Memory B cell (primary cell): ENCODE data around the gene PALD1.
A peak's percentile ranks its signal among the peaks of the same experiment; 100 is the strongest.

ENCODE experiments used
- ATAC-seq: fragments of 150-1000 bp; cut with Tn5 transposase; 2 replicates; pipeline ENCODE4 v1.10.0; 2021; ENCODE audit warnings: low read depth, mild to moderate bottlenecking, moderate library complexity
- DNase-seq, 2 donors: peaks; one replicate each; pipeline ENCODE4 v3.0.0; 2022; ENCODE audit warnings: low spot score in 2 of 2
- H3K27ac Mint-ChIP-seq: one replicate; pipeline ENCODE4 v1.8.0; 2022; ENCODE audit warnings: mild to moderate bottlenecking, moderate library complexity, mixed read lengths
- H3K27me3 Mint-ChIP-seq: one replicate; pipeline ENCODE4 v1.8.0; 2022; ENCODE audit warnings: mixed read lengths
- H3K36me3 Mint-ChIP-seq: one replicate; pipeline ENCODE4 v1.8.0; 2022; ENCODE audit warnings: mild to moderate bottlenecking, mixed read lengths
- H3K4me1 Mint-ChIP-seq: one replicate; pipeline ENCODE4 v1.8.0; 2022; ENCODE audit warnings: mixed read lengths
- H3K4me3 Mint-ChIP-seq: one replicate; pipeline ENCODE4 v1.8.0; 2022; ENCODE audit warnings: mild to moderate bottlenecking, moderate library complexity, mixed read lengths
- H3K9me3 Mint-ChIP-seq: one replicate; pipeline ENCODE4 v1.8.0; 2022; ENCODE audit warnings: mixed read lengths

Gene PALD1

DNA sequence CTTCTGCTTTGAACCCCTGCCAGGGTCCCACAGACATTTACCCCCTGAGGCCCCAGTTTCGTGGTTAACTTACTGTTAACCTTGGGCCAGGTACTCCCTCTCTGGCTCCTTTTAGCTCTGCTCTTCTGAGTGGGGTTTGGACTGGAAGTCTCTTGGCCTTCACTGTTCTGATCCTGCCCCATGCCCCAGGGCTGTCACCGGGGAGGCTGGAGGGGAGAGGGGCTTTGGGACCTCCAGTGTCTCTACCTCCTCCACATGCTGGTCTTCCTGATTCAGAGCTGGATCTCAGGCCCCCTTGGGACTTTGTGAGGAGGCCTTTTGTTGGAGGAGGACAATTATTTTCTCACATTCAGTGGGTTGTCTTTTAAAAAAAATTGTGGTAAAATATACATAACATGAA lies 12.7 kb upstream of the PALD1 start:
- no peak for ATAC-seq
- Mint-ChIP-seq H3K27ac (no peak overlapping the region), H3K36me3 (no peaks in the 10 kb centered on the region), H3K27me3 (peaks cover 5% of the 10 kb centered on the region), H3K9me3 (no peaks in the 10 kb centered on the region), H3K4me1 (no peaks in the 10 kb centered on the region), H3K4me3 (no peak overlapping the region)
- DNase-seq, result no peak

DNA sequence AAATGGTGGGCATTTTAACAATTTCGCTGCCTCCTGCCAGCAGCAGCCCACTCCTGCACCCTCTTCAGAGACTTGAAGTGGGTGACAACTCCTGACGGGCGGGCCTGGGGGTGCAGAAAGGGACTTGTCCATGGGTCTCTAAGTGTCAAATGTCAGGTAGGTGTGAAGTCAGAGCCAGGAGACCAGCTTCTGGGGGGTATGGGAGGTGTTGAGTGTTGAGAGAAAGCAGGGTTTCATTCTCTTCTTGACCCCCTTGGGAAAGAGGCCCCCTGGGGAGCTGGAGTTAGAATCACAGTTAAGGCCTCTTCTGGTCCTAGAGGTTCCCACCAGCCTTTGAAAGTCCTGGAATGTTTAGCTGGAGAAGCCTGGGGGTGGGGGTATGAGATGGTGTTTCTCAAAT lies 11.6 kb upstream of the PALD1 start:
- Mint-ChIP-seq H3K4me1 (no peaks in the 10 kb centered on the region), H3K36me3 (no peaks in the 10 kb centered on the region), H3K9me3 (no peaks in the 10 kb centered on the region), H3K27ac (peak overlapping the region; percentile 36), H3K4me3 (no peak overlapping the region), H3K27me3 (peaks cover 1% of the 10 kb centered on the region)
- DNase-seq, result no peak
- no peak for ATAC-seq

DNA sequence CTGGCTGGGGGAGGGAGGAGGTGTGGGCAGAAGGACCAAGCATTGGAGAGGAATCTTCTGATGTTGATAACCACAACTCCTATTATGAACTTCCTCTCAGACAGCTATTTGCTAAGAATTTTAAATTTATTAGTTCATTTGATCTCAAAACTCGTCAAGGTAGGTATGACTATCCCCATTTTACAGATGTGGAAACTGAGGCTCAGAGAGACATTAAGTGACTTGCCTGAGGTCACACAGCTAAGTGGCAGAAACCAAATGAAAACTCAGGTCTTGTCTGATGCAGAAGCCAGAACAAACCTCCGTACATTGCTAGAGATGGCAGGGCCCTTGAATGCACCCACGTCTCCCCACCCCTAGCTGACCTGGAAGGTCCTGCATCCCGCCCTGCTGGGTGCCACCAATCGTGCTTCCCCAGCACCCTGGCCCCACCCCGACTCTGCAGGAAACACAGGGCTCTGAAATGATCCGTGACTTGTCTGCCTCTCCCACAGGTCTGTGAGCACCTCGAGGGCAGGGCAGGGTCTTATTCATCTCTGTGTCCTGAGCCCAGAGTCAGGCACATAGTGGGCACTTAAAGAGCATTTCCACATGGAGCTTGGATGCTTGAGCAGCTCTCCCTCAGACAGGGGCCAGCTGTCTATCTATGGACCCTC lies 5.6 kb upstream of the PALD1 start:
- peaks cover 1% of the 10 kb centered on the region for H3K27me3 Mint-ChIP-seq
- no peak overlapping the region for H3K4me3 Mint-ChIP-seq
- no peaks in the 10 kb centered on the region for H3K9me3 Mint-ChIP-seq
- ATAC-seq, result no peak
- no peaks in the 10 kb centered on the region for H3K36me3 Mint-ChIP-seq
- H3K27ac Mint-ChIP-seq, result no peak overlapping the region
- peaks cover 10% of the 10 kb centered on the region for H3K4me1 Mint-ChIP-seq
- DNase-seq, result no peak

DNA sequence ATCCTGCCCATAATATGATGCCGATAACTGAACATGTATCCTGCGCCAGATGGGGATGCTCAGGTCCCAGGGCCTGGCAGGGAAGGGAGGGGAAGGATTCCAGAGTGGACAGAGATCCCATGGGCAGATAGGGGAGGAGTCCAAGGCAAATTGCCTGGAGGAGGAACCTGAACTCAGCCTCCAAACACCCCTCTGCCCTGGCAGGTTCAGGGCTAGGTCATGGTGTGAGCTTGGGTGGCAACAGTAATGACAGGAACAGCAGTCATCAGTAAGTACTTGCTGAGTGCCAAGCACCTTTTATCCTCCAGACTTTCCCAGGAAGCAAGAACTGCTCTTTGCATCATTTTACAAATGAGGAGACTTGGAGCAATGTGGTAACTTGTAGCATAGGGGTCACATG lies 3.8 kb upstream of the PALD1 start:
- no peak overlapping the region for H3K27ac Mint-ChIP-seq

DNA sequence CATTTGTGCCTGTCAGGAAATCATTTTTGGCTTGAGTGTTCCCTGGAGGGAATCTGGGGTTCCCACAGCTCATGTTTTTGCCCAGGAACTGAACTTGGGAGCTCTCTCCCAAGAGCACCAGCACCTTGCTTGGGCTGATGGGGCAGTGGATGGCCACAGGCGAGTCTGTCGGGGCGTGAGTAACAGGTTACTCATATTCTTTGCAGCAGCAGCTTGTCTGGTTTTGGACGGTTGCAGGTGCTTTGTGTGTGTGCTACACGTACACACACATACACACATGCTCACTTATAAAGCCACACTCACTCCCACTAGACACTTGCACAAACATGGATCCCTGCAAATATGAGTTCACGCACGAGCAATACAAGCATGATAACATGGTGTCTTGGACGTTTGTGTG lies 2.9 kb upstream of the PALD1 start:
- Mint-ChIP-seq H3K27me3 (no peaks in the 10 kb centered on the region), H3K4me3 (no peak overlapping the region), H3K4me1 (peaks cover 24% of the 10 kb centered on the region), H3K27ac (no peak overlapping the region), H3K9me3 (no peaks in the 10 kb centered on the region), H3K36me3 (no peaks in the 10 kb centered on the region)
- no peak for ATAC-seq
- no peak for DNase-seq

More for the DNA sequence above, 3.8 kb upstream of the PALD1 start:
- Mint-ChIP-seq H3K9me3 (no peaks in the 10 kb centered on the region), H3K27me3 (peaks cover 1% of the 10 kb centered on the region), H3K4me3 (no peak overlapping the region), H3K4me1 (peaks cover 15% of the 10 kb centered on the region), H3K36me3 (no peaks in the 10 kb centered on the region)
- ATAC-seq (no peak), DNase-seq (no peak)

DNA sequence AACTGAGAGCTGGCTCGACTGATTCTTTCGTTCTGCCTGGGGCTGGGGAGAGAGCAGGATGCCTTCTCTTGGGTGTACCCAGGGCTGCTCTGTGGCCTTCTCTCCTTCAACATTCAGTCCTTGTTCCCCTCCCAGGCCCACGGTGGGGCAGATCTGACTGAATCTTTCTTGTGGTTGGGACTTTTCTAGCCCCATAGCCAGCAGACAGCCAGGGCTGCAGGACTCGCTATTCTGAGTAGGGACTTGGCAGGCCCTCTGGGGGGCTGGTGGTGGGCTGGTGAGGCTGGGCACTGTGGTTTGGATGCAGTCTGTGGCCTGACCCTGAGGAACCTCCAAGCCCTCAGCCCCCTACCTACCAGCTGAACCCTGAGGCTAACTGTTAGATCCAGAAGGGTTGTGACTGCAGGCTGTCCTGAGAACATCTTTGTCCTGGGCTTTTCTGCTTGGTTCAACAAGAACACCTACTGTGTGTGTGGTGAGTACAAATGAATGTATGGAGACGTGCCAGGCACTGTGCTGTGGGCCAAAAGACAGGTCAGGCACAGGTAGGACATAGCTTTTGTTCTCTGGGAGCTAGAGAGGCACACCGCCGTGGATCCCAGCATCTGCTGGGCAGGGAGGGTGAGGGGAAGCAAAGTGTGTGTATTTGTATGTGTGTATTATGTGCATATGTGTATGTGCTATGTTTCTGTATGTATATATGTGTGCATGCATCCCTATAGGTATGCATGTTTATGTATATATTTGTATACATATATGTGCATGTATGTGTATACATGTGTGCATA lies 2.1 kb upstream of the PALD1 start:
- DNase-seq (no peak), ATAC-seq (no peak)
- H3K27ac Mint-ChIP-seq, result peak overlapping the region; percentile 2
- H3K4me1 Mint-ChIP-seq, result peaks cover 28% of the 10 kb centered on the region
- H3K4me3 Mint-ChIP-seq, result no peak overlapping the region
- H3K27me3 Mint-ChIP-seq, result no peaks in the 10 kb centered on the region
- H3K9me3 Mint-ChIP-seq, result no peaks in the 10 kb centered on the region
- H3K36me3 Mint-ChIP-seq, result no peaks in the 10 kb centered on the region

DNA sequence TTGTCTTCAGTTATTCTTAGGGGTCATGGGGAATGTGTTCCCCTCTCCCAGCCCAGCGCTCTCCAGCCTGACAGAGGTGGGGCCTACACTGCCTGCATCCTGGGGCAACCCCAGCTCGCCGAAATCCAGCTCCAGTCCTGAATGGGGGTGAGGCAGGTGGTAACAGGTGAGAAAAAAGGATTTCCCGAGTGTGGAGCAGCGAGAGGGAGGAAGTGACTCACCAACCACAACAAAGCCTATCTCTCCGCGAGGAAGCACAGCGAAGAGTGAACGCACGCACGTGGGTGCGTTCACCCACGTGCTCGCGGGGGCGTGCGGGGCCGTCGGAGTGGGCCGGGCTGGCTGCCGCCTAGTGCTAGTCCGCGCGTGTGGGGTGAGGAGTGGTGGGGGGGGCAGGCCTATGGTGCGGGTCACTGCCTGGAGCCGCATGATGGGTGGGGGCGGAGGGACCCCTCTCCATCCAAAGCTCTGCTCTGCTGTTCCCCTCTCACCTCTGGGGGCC lies 855 bp upstream of the PALD1 start:
- ATAC-seq, result peak; percentile 71
- no peaks in the 10 kb centered on the region for H3K9me3 Mint-ChIP-seq
- H3K27me3 Mint-ChIP-seq, result no peaks in the 10 kb centered on the region
- no peak for DNase-seq
- H3K36me3 Mint-ChIP-seq, result no peaks in the 10 kb centered on the region
- peak overlapping the region; percentile 65 for H3K27ac Mint-ChIP-seq
- H3K4me3 Mint-ChIP-seq, result peak overlapping the region; percentile 87
- peaks cover 28% of the 10 kb centered on the region for H3K4me1 Mint-ChIP-seq

DNA sequence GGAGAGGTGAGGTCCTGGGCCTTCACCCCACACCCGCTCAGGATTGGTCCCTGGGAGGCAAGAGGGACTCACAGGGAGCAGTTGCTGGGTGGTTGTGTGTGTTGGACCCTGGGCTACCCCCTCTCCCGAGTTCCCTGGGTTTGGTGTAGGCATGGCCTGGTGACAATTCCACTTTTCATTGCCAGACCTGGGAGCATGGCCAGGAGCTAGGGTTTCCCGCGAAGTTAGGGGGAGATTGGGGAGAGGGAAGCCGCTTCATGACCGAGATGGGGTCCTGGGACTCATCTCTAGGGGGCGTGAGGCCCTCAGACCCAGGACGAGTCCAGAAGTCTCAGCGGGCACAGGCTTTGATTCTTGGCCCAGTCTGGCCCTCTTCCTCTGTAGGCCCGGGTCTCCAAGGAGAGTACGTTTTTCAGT lies 606 bp downstream of the PALD1 start:
- Mint-ChIP-seq H3K27me3 (no peaks in the 10 kb centered on the region), H3K4me3 (peak overlapping the region; percentile 70), H3K36me3 (no peaks in the 10 kb centered on the region), H3K4me1 (peaks cover 28% of the 10 kb centered on the region), H3K27ac (no peak overlapping the region), H3K9me3 (no peaks in the 10 kb centered on the region)
- ATAC-seq (no peak), DNase-seq (no peak)

DNA sequence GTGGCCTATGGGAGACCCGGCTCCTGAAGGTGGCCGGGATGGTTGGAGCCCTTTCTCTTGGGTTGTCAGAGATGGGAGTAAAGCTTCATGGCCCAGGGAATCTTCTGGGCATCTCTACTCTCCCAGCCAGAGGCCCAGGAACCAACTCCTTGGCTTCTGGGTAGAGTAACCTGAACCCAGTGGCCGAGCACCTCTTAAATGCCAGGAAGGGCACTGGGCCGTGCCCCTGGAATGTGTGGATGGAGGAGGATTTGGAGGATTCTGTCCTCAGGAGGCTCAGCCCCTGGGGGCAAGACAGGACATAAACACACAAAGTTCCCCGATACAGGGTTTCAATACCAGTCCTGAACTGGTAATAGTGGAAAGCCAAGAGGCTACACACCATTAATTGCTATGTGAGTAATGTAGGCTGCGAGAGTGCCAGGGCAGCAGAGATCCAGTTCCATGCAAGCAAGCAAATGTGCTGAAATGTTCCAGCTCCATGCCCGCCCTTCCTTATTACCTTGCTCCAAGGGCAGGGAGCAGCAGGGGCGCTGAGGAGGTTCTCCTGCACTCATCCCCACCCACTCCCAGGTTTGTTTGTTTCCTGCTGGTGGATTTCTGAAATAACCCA lies 1.2 kb downstream of the PALD1 start:
- DNase-seq, result no peak
- Mint-ChIP-seq H3K27ac (peak overlapping the region; percentile 21), H3K27me3 (no peaks in the 10 kb centered on the region), H3K4me1 (peaks cover 28% of the 10 kb centered on the region), H3K4me3 (peak overlapping the region; percentile 74), H3K9me3 (no peaks in the 10 kb centered on the region), H3K36me3 (no peaks in the 10 kb centered on the region)
- no peak for ATAC-seq

DNA sequence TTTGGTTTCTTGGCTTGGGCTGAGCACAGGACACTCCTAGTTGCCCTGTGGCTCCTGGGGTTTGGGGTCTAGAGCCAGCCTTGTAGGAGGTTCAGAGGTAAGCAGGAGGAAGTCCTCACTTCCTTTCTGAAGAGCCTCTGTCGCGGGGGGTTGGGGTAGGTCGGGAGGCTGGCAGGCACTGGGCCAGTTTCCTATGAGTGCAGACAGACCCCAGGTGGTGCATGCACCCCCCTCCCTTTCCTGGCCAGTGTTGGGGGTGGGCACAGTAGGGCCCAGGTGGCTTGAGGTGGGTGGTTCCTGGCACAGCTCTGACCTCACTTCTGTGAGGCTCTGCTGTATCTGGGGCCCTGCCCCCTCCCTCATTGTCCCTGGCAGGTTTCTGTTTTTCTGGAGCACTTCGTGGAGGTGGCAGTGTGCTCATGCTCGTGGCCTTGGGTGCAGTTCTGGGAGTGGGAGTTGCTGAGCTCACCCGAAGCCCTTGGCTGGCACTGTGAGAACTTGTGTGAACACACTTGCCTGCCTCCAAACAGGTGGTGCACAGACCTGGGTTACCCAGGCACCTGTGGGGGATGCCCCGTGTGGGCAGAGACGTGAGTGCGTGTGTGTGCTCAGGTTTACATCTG lies 1.8 kb downstream of the PALD1 start:
- H3K27ac Mint-ChIP-seq, result peak overlapping the region; percentile 21
- no peak for DNase-seq
- peaks cover 28% of the 10 kb centered on the region for H3K4me1 Mint-ChIP-seq
- no peaks in the 10 kb centered on the region for H3K27me3 Mint-ChIP-seq
- ATAC-seq, result peak; percentile 60
- H3K36me3 Mint-ChIP-seq, result no peaks in the 10 kb centered on the region
- no peaks in the 10 kb centered on the region for H3K9me3 Mint-ChIP-seq
- peak overlapping the region; percentile 74 for H3K4me3 Mint-ChIP-seq

DNA sequence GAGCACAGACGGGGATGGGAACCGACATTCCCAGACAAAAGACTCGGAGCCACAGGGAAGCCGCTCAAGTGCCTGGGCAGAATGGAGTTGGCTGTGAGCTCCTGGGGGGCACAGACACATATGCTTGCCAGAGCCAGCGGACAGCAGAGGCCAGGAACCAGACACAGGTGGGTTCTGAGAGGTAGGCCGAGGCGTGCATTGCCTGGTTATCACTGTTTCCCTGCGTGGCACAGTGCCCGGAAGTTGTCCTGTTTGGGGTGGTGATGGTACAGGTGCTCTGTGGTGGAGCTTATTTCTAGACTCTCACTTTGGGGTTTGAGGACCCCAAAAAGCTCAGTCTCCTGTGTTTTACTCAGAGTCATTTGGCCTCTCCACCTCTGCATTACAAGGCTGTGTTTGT lies 2.5 kb downstream of the PALD1 start:
- Mint-ChIP-seq H3K9me3 (no peaks in the 10 kb centered on the region), H3K36me3 (no peaks in the 10 kb centered on the region), H3K27me3 (no peaks in the 10 kb centered on the region), H3K4me3 (no peak overlapping the region), H3K4me1 (peaks cover 28% of the 10 kb centered on the region), H3K27ac (peak overlapping the region; percentile 21)
- DNase-seq, result no peak
- ATAC-seq, result no peak

DNA sequence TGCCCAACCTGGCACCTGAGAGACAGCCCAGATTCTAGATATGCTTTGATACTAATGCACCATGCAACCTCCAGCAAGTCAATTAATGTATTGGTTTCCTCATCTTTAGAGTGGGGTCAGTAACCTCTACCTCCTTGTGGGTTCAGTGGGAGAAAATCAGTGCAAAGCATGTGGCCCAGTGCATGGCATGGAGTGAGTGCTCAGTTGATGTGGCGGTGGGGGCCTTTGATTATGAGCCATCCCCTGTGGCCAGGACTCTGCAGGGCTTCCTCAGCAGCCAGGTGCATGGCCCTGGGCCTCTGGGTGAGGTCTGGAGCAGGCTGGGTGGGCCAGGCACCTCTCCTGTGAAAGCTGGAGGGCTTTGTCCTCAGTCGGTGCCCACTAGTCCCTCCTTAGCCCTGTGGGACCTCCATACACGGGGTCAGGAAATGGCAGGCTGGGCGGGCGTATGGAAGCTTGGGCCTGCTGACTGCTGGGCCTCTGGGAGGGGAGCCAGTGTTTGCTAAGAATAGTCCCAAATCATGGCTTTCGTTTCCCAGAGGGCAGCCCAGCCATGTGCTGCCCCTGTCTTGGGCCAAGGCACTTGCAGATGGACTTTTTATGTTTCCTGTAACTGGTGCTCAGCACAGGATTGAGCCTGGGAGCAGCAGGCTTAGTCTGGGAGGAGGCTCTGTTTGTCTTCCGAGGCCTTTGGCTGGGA lies 3.4 kb downstream of the PALD1 start:
- DNase-seq (no peak), ATAC-seq (no peak)
- no peaks in the 10 kb centered on the region for H3K9me3 Mint-ChIP-seq
- H3K4me1 Mint-ChIP-seq, result peaks cover 25% of the 10 kb centered on the region
- no peak overlapping the region for H3K4me3 Mint-ChIP-seq
- H3K36me3 Mint-ChIP-seq, result no peaks in the 10 kb centered on the region
- no peak overlapping the region for H3K27ac Mint-ChIP-seq
- H3K27me3 Mint-ChIP-seq, result no peaks in the 10 kb centered on the region

DNA sequence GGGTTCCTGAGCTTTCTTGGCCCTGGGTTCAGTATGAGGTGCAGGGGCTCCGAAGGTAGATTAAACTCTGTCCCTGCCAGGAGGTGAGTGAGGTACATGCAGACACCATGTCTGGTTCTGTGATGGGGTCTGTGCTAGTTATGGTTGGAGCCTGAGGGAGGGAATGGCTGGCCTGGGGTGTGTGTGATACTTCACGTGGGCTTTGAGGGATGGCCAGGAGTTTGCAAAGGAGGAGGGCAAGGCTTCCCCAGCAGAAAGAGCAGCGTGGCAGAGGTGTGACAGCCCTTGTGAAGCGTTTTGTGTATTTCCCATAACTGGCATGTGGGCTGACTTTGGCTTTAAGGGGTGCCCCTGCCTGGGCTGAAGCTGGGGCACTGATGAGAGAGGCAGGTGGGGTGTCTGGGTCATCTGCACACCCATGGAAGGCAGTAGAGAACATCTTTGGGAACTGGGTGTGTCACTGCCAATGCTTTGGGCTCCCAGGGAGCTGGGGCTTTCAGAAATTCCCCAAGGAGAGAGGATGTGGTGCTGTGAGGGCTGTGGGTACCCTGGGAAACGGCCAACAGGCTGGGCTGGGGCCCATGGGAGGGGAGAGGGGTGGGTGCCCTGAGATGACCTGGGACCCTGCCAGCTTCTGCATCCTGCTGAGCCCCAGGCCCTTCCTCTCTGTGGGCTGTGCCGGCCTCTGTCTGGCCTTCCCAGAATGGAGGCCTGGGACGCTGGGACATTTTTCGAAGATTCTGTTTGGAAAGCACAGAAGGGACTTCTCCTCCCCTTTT lies 4.6 kb downstream of the PALD1 start:
- peak overlapping the region; percentile 15 for H3K27ac Mint-ChIP-seq
- peaks cover 16% of the 10 kb centered on the region for H3K4me1 Mint-ChIP-seq

More for the DNA sequence above, 4.6 kb downstream of the PALD1 start:
- Mint-ChIP-seq H3K4me3 (no peak overlapping the region), H3K36me3 (no peaks in the 10 kb centered on the region), H3K27me3 (no peaks in the 10 kb centered on the region), H3K9me3 (no peaks in the 10 kb centered on the region)
- no peak for ATAC-seq
- no peak for DNase-seq
